Sigmoid colon (tissue), 7 donors: ENCODE results near the gene SLCO3A1. TPM values are rescaled to one million over a fixed set of nuclear protein-coding genes. Genes with fewer than 3 reads are reported as not detected.
A peak's percentile ranks its signal among the peaks of the same experiment; 100 is the strongest.

Experiments
- DNase-seq: peaks from one replicate; pipeline ENCODE4 v3.0.0-alpha.2; 2019
- H3K27ac ChIP-seq, 4 donors: fragments of 200-600 bp; sonication (generic); one replicate each; pipeline ENCODE4 v1.5.1; 2016 to 2019; ENCODE audit warnings: mild to moderate bottlenecking in 1 of 4
- H3K27me3 ChIP-seq, 3 donors: fragments of 200-600 bp; sonication (generic); one replicate each; pipeline ENCODE4 v1.5.1; 2019; ENCODE audit warnings: mild to moderate bottlenecking in 1 of 3
- H3K36me3 ChIP-seq, 4 donors: fragments of 200-600 bp; sonication (generic); one replicate each; pipeline ENCODE4 v1.5.1; 2016 to 2019
- H3K4me1 ChIP-seq, 4 donors: fragments of 200-600 bp; sonication (generic); one replicate each; pipeline ENCODE4 v1.5.1; 2017 to 2019
- H3K4me3 ChIP-seq, 4 donors: fragments of 200-600 bp; sonication (generic); one replicate each; pipeline ENCODE4 v1.5.1; 2017 to 2019; ENCODE audit warnings: mild to moderate bottlenecking in 2 of 4, moderate library complexity in 1 of 4
- H3K9me3 ChIP-seq, 4 donors: fragments of 200-600 bp in 3 of 4; sonication (generic) in 3 of 4; one replicate each; pipeline versions ENCODE4 v1.5.1 to v1.6.1; 2013 to 2019
- EP300 ChIP-seq, 4 donors: sonication (generic); formaldehyde crosslinking; IDR thresholded peaks; one replicate each; pipeline ENCODE4 v1.6.1; 2017; ENCODE audit warnings: antibody characterized with exemption in 4 of 4
- POLR2A ChIP-seq, 2 donors: fragments of 450-650 bp; IDR thresholded peaks; one replicate each; pipeline ENCODE4 v1.6.1; 2016; ENCODE audit warnings: antibody characterized with exemption in 2 of 2, mild to moderate bottlenecking in 2 of 2, moderate library complexity in 2 of 2
- POLR2AphosphoS5 ChIP-seq, 4 donors: sonication (generic); formaldehyde crosslinking; IDR thresholded peaks; one replicate each; pipeline ENCODE4 v1.6.1; 2017; ENCODE audit warnings: antibody characterized with exemption in 4 of 4
- WGBS, 2 donors: extraction: QIAGEN DNeasy Blood & Tissue Kit; methylation state at CpG; one replicate each; pipeline ENCODE4 v1.1.7; 2013; 5-methylcytosine and 5-hydroxymethylcytosine counted together
- intact Hi-C: fragments of 100-400 bp; cut with DNase I; formaldehyde crosslinking; loops from one replicate; pipeline ENCODE4 v1.15.1; 2023
- polyA plus RNA-seq, 3 donors: library from polyadenylated mRNA; stranded (reverse); fragments of 200-250 nt; gene quantifications; one replicate each; pipeline ENCODE4 v1.2.3, GENCODE V29; 2013
- total RNA-seq, 4 donors: library from RNA; depleted of rRNA; stranded (reverse); fragments of >200 nt; gene quantifications; one replicate each; pipeline ENCODE4 v1.1.0, GENCODE V29; 2016
- TF ChIP-seq, protein P1 (sequence below), 4 experiments: fragments of 450-650 bp in 3 of 4; fragments of 200-600 bp in 1 of 4; IDR thresholded peaks; one replicate each; pipeline ENCODE4 v1.5.1; 2016 to 2019; ENCODE audit warnings: antibody characterized with exemption in 4 of 4, mild to moderate bottlenecking in 3 of 4, moderate library complexity in 2 of 4
- donor health status: healthy with polysubstance abuse.
- donor health status: Bipolar disorder and iron deficiency.
- donor health status: healthy.

The SLCO3A1 gene
- total and polyA plus RNA-seq, 7 donors: 1.4 to 10.5 (median 4.6) TPM

GRCh38 chr15:91966194-91966552 lies 112.7 kb downstream of the SLCO3A1 start:
- Histone ChIP-seq H3K4me3 (no peak overlapping the region), H3K4me1 (peaks cover 0 to 6% (median 0%) of the 10 kb centered on the region in 4 donors), H3K27me3 (no peaks in the 10 kb centered on the region), H3K36me3 (no peaks in the 10 kb centered on the region), H3K9me3 (no peaks in the 10 kb centered on the region), H3K27ac (peak overlapping the region in 1 of 4 donors; percentile 31)
- no peak for DNase-seq
- WGBS, 2 donors: 90 to 94% methylated on average over 6 of the region's 6 CpGs
- intact Hi-C loops: no loop called here
- TF ChIP-seq POLR2AphosphoS5 (IDR thresholded peaks at IDR 0.05) (no peak), POLR2A (IDR thresholded peaks at IDR 0.05) (no peak), EP300 (IDR thresholded peaks at IDR 0.05) (no peak)
- TF ChIP-seq, protein P1, sequence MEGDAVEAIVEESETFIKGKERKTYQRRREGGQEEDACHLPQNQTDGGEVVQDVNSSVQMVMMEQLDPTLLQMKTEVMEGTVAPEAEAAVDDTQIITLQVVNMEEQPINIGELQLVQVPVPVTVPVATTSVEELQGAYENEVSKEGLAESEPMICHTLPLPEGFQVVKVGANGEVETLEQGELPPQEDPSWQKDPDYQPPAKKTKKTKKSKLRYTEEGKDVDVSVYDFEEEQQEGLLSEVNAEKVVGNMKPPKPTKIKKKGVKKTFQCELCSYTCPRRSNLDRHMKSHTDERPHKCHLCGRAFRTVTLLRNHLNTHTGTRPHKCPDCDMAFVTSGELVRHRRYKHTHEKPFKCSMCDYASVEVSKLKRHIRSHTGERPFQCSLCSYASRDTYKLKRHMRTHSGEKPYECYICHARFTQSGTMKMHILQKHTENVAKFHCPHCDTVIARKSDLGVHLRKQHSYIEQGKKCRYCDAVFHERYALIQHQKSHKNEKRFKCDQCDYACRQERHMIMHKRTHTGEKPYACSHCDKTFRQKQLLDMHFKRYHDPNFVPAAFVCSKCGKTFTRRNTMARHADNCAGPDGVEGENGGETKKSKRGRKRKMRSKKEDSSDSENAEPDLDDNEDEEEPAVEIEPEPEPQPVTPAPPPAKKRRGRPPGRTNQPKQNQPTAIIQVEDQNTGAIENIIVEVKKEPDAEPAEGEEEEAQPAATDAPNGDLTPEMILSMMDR (IDR thresholded peaks at IDR 0.05): no peak

DNA sequence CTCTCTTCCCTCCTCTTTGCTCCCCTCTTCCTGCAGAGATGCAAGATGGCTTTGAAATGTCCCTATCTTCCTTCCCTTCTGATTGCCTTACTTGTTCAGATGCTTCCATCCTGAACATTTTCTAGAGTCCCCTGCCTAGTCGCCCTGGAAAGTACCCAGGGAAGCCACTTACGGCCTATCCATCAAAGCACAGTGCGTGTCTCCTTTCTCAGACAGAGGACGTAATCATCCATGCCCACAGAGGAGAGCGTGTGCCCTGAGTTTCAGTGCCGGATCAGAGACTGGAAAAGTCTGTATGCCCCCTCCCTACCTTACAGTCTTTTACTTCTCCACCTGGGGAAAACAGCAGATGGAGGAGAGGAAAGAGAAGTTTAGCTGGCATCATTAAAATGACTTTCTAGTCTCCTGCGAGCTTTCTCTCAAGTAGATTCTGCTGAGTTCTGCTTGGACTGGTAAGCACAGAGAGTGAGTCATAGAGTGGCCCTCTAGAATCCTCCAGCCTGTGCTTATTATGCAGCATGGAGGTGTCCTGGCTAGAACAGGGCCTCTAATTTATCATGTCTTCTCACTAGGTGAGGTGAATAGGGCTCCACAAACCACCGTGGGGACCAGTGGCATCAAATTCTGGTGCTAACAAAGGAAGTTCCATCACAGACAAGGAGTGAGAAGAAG lies 114.6 kb downstream of the SLCO3A1 start:
- Histone ChIP-seq H3K4me1 (peaks cover 0 to 6% (median 0%) of the 10 kb centered on the region in 4 donors), H3K27ac (no peak overlapping the region), H3K27me3 (no peaks in the 10 kb centered on the region), H3K9me3 (no peaks in the 10 kb centered on the region), H3K36me3 (no peaks in the 10 kb centered on the region), H3K4me3 (no peak overlapping the region)
- intact Hi-C loops: no loop called here
- TF ChIP-seq EP300 (IDR thresholded peaks at IDR 0.05): no peak
- TF ChIP-seq, protein P1 (IDR thresholded peaks at IDR 0.05): no peak
- no peak for TF ChIP-seq POLR2A (IDR thresholded peaks at IDR 0.05)
- TF ChIP-seq POLR2AphosphoS5 (IDR thresholded peaks at IDR 0.05): no peak
- no peak for DNase-seq
- 90 to 92% methylated on average over 8 of the region's 8 CpGs for WGBS, 2 donors

DNA sequence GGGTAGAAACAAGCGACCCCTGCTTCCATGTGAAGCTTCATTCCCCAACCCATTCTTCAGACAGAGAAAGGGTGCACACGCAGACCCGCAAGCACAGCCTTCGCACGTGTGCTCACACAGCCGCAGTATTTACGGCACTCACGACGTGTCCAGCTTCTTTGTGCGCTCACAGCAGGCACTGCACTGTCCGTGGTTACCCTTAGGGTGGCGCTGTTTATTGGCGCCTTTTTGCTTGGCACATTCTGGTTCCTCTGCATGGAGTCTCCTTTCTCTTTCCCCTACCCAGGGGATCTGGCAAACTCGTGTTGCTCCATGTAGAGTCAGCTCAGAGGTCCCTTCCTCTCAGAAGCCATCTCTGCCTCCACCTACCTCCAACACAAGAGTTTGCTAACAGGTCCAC lies 115.1 kb downstream of the SLCO3A1 start:
- H3K4me3 ChIP-seq: no peak overlapping the region
- no peaks in the 10 kb centered on the region for H3K27me3 ChIP-seq
- WGBS, 2 donors: 95 to 96% methylated on average over 14 of the region's 14 CpGs
- no peak for DNase-seq
- H3K4me1 ChIP-seq: peaks cover 0 to 6% (median 0%) of the 10 kb centered on the region in 4 donors
- H3K27ac ChIP-seq: no peak overlapping the region
- intact Hi-C loops: no loop called here
- no peaks in the 10 kb centered on the region for H3K9me3 ChIP-seq
- TF ChIP-seq POLR2A (IDR thresholded peaks at IDR 0.05) (no peak), POLR2AphosphoS5 (IDR thresholded peaks at IDR 0.05) (no peak), EP300 (IDR thresholded peaks at IDR 0.05) (no peak)
- TF ChIP-seq, protein P1 (IDR thresholded peaks at IDR 0.05): no peak
- H3K36me3 ChIP-seq: no peaks in the 10 kb centered on the region

DNA sequence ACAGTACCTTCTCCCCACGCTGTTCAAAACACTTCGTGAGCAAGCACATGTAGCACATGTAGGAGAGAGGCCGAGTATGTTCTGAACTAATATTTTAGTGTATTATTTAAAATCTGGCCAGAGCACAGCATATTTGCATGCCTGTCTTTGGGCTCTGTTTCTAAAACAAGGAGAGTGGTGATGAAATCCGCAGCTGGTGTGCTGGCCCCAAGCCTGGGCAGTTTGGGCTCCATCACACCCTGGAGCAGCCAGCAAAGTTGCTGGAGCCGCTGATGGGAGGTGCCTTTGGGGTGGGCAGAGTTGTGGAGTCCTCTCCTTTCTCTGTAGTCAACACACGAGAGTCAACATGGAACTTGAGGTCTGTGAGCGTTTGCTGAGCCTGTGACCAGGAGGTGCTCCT lies 116.6 kb downstream of the SLCO3A1 start:
- intact Hi-C loops: no loop called here

More for the DNA sequence above, 116.6 kb downstream of the SLCO3A1 start:
- no peak overlapping the region for H3K4me3 ChIP-seq
- no peaks in the 10 kb centered on the region for H3K27me3 ChIP-seq
- peak; percentile 75 for DNase-seq
- 61 to 85% methylated on average over 7 of the region's 7 CpGs for WGBS, 2 donors
- H3K9me3 ChIP-seq: no peaks in the 10 kb centered on the region
- H3K36me3 ChIP-seq: no peaks in the 10 kb centered on the region
- H3K27ac ChIP-seq: peak overlapping the region in 1 of 4 donors; percentile 3
- TF ChIP-seq, protein P1 (IDR thresholded peaks at IDR 0.05): no peak
- TF ChIP-seq POLR2AphosphoS5 (IDR thresholded peaks at IDR 0.05): peak in 1 of 4 donors; percentile 12
- peaks cover 0 to 6% (median 0%) of the 10 kb centered on the region in 4 donors for H3K4me1 ChIP-seq
